Activated effector memory CD4-positive, alpha-beta T cell treated with Interleukin-2 at 50 U/mL for 16 hours (primary cell): ENCODE measurements around the gene HRH3.

ENCODE experiments used
- DNase-seq: peaks from one replicate; pipeline ENCODE4 v3.0.0-alpha.2; 2020

The HRH3 gene

GRCh38 chr20:62215020-62215990, 4.8 kb downstream of the HRH3 start:
- DNase-seq: no peak

DNA sequence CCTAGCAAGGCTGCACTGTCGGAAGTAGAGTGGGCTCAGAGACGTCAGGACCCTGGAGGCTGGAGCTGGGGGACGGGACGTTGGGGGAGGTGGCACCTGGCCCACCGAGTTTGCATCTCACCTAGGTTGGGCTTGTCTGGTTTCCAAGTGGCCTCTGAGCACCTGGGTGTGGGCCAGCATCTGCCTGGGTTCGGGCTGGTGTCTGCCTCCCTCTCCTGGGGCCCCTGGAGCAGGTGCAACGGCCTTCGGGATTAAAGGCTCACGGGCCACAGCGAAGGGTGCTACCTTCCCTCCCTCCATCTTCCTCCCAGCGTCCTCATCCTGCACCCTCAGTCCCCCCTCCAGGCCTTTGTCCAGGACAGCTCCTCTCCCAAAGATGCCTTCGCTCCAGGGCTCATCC, 6.0 kb downstream of the HRH3 start:
- no peak for DNase-seq

- no peak for DNase-seq
Observed at GRCh38 chr20:62212299-62212698, 7.8 kb downstream of the HRH3 start.

- no peak for DNase-seq
Observed at GRCh38 chr20:62211769-62212288, 8.2 kb downstream of the HRH3 start.

GRCh38 chr20:62211216-62211615, 8.9 kb downstream of the HRH3 start:
- no peak for DNase-seq

DNA sequence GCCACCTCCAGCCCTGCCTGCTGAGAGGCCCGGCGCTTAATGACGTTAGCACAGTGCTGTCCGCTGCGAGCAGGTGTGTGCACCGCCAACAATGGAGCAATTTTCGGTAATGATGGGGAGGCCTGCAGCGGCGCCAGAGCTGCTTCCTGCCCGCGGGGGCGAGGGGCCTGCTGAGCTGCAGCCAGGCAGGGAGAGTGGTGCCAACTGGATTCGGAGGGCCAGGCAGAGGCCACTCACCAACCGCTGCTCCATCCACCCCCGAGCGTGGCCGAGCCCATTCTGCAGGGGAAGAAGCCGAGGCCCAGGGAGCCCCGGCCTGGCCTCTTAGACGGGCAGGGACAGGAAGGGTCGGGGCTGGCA, 9.6 kb downstream of the HRH3 start:
- no peak for DNase-seq

GRCh38 chr20:62209850-62210495, 10.1 kb downstream of the HRH3 start:
- DNase-seq: no peak

- DNase-seq: no peak
Observed at GRCh38 chr20:62208795-62209755, 11.0 kb downstream of the HRH3 start.

DNA sequence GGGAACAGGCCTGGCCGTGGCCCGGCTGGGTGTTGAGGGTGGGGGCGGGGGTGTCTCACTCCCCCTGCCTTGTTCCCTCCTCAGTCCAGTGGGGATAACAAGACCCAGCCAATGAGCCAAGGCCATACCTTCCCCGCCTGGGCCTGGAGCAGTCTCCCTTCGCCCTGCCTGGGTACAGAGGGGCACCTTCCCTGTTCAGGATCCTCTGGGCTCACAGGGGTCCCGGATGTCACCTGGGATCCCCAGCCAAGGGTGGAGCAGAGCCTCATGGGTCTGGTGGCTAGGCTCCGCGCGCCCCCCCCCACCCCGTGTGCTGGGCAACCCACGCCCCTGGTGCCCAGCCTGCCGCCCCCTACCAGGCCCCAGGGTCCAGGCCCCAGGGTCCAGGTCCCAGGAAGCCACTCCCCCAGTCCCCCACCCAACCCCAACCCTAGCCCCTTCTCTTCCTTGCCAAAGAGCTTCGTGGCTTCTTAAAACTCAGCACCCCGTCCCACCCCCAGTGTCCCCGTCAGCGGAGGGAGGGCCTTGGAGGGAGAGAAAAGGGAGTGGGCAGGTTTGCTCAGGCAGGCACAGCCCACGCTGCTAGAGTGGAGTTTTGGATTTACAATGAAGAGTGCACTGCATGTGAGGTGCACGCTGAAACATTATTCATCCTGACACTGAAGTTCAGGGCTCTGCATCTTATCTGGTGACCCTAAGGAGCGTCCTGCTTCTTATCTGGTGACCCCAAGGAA, 11.8 kb downstream of the HRH3 start:
- DNase-seq: no peak

- no peak for DNase-seq
Observed at GRCh38 chr20:62206388-62206775, 13.7 kb downstream of the HRH3 start.

DNA sequence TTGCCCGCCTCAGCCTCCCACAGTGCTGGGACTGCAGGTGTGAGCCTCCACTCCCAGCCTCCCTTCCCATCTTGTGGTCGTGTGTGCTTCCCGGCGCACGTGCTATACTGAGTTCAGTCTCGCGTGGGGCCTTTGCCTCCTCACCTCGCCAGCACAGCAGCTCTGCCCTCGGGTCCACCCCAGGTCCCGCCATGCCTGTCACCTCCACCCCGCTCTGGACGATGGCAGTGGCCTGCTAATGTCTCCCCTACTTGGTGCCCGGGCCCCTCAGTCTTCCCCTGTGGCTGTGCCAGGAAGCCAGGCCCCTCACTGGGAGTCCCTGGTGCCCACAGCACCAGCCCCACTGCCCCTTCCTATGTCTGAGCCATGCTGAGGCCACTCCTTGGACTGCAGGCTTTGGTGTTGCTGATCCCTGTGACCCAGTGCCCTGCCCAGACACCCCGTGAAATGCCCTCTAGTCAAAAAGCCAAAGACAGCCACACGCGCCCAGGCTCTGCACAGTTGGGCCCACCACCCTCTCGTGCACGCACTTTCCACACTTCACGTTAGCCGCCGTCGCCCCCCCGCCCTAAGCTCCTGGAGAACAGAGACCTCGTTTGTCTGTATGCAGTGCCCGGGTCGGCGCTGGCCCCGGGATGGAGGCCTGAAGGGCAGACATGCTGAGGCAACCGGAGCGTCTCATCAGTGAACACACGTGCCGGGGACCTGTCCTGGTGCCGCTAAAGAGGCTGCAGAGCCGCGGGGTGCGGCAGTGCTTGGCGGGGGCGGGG, 14.3 kb downstream of the HRH3 start:
- no peak for DNase-seq

DNA sequence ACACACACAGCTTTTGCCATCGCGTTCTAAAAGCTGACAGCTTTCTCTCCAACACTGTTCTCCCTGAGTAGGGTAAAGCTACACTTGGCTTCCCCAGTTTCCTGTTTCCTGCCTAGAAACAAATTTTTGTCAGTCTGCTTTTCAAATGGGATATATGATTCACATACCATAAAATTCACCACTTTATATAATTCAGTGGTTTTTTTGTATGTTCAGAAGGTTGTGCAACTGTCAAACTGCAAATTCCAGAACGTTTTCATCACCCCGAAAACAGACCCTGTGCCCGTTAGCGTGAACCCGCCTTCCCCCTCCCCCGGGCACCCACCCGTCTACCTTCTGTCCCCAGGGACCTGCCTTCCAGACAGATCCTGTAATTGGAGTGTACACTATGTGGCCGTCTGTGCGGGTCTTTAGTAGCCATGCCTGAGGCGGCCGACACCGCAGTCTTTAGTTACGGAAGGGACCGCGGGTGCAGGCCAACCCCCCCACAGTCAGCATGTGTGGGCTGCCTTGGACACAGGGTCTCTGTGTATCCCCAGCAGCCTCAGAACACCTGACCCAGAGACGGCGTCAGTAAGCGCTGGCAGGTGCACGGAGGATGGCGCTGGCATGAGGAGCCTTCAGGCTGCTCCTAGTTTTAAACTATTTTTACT, 16.6 kb downstream of the HRH3 start:
- DNase-seq: no peak

- DNase-seq: no peak
Observed at GRCh38 chr20:62202676-62203377, 17.3 kb downstream of the HRH3 start.

- DNase-seq: no peak
Observed at GRCh38 chr20:62202083-62202395, 18.0 kb downstream of the HRH3 start.

GRCh38 chr20:62201173-62202082, 18.6 kb downstream of the HRH3 start:
- DNase-seq: no peak

DNA sequence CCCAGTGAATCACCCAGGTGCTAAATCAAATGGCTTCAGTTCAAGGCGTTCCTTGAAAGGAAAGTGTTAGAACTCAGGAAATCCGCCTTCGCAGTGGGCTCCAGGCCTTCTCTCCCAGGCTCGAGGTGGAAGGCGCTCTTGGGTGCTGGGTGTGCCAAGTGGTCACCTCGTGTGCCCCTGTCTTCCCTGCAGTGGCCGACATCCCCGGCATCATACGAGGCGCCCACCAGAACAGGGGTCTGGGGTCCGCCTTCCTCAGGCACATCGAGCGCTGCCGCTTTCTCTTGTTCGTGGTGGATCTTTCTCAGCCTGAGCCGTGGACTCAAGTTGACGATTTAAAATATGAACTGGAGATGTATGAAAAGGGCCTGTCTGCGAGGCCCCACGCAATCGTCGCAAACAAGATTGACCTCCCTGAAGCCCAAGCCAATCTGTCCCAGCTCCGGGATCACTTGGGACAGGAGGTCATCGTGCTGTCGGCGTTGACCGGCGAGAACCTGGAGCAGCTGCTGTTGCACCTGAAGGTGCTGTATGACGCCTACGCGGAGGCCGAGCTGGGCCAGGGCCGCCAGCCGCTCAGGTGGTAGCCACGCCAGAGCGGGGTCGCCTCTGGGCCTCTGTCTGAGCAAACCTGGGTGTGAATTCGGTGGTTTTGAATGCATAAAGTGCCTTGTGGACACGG, 19.4 kb downstream of the HRH3 start:
- no peak for DNase-seq

GRCh38 chr20:62198931-62199330, 21.1 kb downstream of the HRH3 start:
- DNase-seq: no peak

DNA sequence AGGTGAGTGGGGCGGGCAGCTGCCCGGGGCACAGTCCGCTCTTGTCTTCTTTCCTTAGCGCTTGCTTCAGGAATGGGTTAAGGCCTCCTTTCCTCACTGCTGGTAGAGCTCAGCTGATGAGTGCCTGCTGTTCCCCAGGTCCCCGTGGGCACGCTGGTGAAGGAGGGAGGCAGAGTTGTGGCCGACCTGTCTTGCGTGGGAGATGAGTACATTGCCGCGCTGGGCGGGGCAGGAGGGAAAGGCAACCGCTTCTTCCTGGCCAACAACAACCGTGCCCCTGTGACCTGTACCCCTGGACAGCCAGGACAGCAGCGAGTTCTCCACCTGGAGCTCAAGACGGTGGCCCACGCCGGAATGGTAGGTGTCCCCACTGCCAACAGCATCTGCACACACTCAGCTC, 21.6 kb downstream of the HRH3 start:
- DNase-seq: no peak

- DNase-seq: no peak
Observed at GRCh38 chr20:62197801-62198200, 22.3 kb downstream of the HRH3 start.
